ENCODE data around the gene DLGAP1.
A peak's percentile ranks its signal among the peaks of the same experiment; 100 is the strongest.

Gene DLGAP1

GRCh38 chr18:3451989-3452749 lies 1002.9 kb downstream of the DLGAP1 start:
- Histone ChIP-seq H3K4me1 (ENCODE audit: low read length) (peaks cover 34% of the 10 kb centered on the region), H3K27ac (ENCODE audit: low read length) (peak overlapping the region; percentile 95), H2AFZ (ENCODE audit: low read depth, low read length) (no peak overlapping the region), H3K79me2 (ENCODE audit: low read length) (peaks cover 92% of the 10 kb centered on the region), H4K20me1 (ENCODE audit: insufficient read depth, low read length) (peaks cover 36% of the 10 kb centered on the region), H3K36me3 (replicated peaks; ENCODE audit: low read depth, low read length) (peaks cover 59% of the 10 kb centered on the region), H3K9ac (ENCODE audit: low read length) (peak overlapping the region; percentile 99), H3K4me3 (ENCODE audit: low read length) (peak overlapping the region; percentile 94), H3K27me3 (ENCODE audit: low read depth, low read length) (no peaks in the 10 kb centered on the region), H3K4me2 (ENCODE audit: low read length) (peak overlapping the region; percentile 85), H3K9me3 (ENCODE audit: insufficient read depth, low read length) (no peaks in the 10 kb centered on the region)
- TF ChIP-seq, protein P1, sequence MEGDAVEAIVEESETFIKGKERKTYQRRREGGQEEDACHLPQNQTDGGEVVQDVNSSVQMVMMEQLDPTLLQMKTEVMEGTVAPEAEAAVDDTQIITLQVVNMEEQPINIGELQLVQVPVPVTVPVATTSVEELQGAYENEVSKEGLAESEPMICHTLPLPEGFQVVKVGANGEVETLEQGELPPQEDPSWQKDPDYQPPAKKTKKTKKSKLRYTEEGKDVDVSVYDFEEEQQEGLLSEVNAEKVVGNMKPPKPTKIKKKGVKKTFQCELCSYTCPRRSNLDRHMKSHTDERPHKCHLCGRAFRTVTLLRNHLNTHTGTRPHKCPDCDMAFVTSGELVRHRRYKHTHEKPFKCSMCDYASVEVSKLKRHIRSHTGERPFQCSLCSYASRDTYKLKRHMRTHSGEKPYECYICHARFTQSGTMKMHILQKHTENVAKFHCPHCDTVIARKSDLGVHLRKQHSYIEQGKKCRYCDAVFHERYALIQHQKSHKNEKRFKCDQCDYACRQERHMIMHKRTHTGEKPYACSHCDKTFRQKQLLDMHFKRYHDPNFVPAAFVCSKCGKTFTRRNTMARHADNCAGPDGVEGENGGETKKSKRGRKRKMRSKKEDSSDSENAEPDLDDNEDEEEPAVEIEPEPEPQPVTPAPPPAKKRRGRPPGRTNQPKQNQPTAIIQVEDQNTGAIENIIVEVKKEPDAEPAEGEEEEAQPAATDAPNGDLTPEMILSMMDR (IDR thresholded peaks at IDR 0.05; ENCODE audit: low read depth, low read length): no peak
- no peak for TF ChIP-seq EZH2phosphoT487 (IDR thresholded peaks at IDR 0.05; ENCODE audit: low read depth)

DNA sequence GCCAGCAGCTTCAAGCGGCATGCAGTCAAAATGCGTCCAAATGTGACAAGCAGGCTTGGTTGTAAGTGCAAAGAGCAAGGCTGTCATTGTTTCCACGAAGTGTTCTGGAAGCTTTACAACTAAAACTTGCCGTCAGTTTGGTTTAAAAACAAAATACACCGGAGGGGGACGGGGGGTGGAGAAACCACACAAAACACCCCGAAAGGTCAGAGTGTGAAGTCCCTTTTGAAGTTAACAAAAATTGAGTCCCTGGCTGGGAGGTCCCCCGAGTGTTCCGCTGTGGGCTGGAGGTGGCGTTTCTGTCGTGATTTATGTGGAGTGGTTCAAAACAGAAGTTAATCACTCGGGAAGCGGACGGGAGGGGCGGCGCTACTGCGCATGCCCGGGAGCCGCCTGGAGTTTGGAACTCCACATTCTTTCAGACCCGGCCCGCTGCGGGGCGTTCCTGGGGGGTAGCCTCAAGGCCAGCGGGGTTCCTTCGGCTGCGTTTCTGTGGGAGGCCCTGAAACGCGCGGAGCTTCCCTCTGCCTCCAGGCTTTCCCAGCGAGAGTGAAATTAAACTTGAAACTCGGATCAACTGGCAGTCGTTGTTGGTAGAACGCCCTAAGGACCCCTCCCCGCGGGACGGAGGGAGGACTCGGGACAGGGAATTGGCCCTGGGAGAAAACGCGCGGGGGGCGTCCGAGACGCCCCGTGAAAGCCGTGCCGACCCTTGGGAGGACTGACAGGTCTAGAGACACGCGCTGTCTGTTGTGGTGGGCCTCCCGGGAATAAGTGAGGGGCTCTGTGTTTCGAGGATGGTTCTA lies 1003.7 kb downstream of the DLGAP1 start:
- H3K27me3 ChIP-seq (ENCODE audit: low read depth, low read length): no peaks in the 10 kb centered on the region
- H3K27ac ChIP-seq (ENCODE audit: low read length): peak overlapping the region; percentile 95
- TF ChIP-seq, protein P1 (IDR thresholded peaks at IDR 0.05; ENCODE audit: low read depth, low read length): peak; percentile 7; the same call in 1 of the 2 replicates
- TF ChIP-seq EZH2phosphoT487 (IDR thresholded peaks at IDR 0.05; ENCODE audit: low read depth): no peak
- no peak overlapping the region for H2AFZ ChIP-seq (ENCODE audit: low read depth, low read length)
- H3K4me3 ChIP-seq (ENCODE audit: low read length): peak overlapping the region; percentile 94
- H3K4me2 ChIP-seq (ENCODE audit: low read length): peak overlapping the region; percentile 85
- peaks cover 28% of the 10 kb centered on the region for H4K20me1 ChIP-seq (ENCODE audit: insufficient read depth, low read length)
- H3K4me1 ChIP-seq (ENCODE audit: low read length): peaks cover 34% of the 10 kb centered on the region
- H3K79me2 ChIP-seq (ENCODE audit: low read length): peaks cover 85% of the 10 kb centered on the region
- no peaks in the 10 kb centered on the region for H3K9me3 ChIP-seq (ENCODE audit: insufficient read depth, low read length)
- H3K36me3 ChIP-seq (replicated peaks; ENCODE audit: low read depth, low read length): peaks cover 51% of the 10 kb centered on the region
- peak overlapping the region; percentile 99 for H3K9ac ChIP-seq (ENCODE audit: low read length)

DNA sequence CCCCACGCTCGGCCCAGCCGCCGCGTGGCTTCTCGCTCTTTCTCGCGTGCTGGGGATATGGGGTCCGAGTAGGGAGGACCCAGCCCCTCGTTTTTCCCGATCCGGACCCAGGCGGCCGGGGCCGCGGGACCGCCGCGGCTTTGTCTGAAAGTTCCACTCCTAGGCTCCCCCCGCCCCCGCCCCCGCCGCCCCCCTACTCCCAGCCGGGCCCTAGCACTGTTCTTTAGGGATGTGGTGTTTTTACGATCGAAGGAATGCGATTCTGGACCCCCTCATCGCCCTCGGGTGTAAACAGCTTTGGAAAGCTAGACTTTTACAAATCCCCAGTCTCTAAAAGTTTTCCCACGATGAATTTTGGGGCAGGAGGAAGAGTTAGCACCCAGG lies 1004.3 kb downstream of the DLGAP1 start:
- Histone ChIP-seq H3K9me3 (ENCODE audit: insufficient read depth, low read length) (no peaks in the 10 kb centered on the region), H2AFZ (ENCODE audit: low read depth, low read length) (no peak overlapping the region), H4K20me1 (ENCODE audit: insufficient read depth, low read length) (peaks cover 22% of the 10 kb centered on the region), H3K36me3 (replicated peaks; ENCODE audit: low read depth, low read length) (peaks cover 45% of the 10 kb centered on the region), H3K27me3 (ENCODE audit: low read depth, low read length) (no peaks in the 10 kb centered on the region), H3K4me1 (ENCODE audit: low read length) (peaks cover 34% of the 10 kb centered on the region), H3K4me2 (ENCODE audit: low read length) (peak overlapping the region; percentile 85), H3K27ac (ENCODE audit: low read length) (peak overlapping the region; percentile 95), H3K79me2 (ENCODE audit: low read length) (peaks cover 79% of the 10 kb centered on the region), H3K4me3 (ENCODE audit: low read length) (peak overlapping the region; percentile 94), H3K9ac (ENCODE audit: low read length) (peak overlapping the region; percentile 99)
- TF ChIP-seq, protein P1 (IDR thresholded peaks at IDR 0.05; ENCODE audit: low read depth, low read length): no peak
- TF ChIP-seq EZH2phosphoT487 (IDR thresholded peaks at IDR 0.05; ENCODE audit: low read depth): no peak
